ENCODE results near the gene CFAP410.

DNA sequence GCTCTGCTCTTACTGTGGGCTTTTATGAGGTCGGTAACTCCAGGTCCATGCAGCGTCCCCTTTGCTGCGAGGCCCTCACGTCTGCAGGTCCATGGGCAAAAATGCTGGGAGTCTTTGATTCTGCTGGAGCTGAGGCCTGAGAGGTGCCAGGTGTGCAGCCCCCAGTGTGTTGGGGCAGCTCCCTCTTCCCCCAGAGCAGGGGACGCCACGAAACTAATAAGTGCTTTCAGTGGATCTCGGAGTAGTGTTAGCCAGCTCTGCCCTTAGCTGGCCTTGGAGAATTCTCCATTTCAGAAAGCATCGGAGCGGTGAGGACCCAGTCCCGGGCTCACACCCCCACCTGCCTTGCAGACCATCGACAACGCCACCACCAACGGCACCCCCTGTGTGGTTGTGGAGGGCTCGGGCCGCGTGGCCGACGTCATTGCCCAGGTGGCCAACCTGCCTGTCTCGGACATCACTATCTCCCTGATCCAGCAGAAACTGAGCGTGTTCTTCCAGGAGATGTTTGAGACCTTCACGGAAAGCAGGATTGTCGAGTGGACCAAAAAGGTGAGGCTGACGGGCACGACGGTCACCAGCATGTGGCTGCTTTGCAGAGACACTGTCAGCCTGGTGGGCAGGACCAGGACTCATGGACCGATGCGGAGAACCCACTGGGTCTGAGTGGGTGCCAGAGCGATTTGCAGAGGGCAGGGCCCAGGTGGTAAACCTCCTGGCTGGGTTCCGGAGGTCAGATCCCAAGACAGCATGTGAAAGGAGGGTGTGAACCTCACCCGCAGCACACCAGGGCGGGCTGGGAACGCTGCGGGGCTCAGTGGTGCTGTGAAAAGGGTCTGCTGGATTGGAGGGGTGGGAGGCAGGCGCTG, 39.7 kb upstream of the CFAP410 start:
- TF ChIP-seq, protein P1, sequence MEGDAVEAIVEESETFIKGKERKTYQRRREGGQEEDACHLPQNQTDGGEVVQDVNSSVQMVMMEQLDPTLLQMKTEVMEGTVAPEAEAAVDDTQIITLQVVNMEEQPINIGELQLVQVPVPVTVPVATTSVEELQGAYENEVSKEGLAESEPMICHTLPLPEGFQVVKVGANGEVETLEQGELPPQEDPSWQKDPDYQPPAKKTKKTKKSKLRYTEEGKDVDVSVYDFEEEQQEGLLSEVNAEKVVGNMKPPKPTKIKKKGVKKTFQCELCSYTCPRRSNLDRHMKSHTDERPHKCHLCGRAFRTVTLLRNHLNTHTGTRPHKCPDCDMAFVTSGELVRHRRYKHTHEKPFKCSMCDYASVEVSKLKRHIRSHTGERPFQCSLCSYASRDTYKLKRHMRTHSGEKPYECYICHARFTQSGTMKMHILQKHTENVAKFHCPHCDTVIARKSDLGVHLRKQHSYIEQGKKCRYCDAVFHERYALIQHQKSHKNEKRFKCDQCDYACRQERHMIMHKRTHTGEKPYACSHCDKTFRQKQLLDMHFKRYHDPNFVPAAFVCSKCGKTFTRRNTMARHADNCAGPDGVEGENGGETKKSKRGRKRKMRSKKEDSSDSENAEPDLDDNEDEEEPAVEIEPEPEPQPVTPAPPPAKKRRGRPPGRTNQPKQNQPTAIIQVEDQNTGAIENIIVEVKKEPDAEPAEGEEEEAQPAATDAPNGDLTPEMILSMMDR (IDR thresholded peaks at IDR 0.05; ENCODE audit: low read depth, low read length, poor library complexity, severe bottlenecking): no peak
- no peak for TF ChIP-seq EZH2phosphoT487 (IDR thresholded peaks at IDR 0.05; ENCODE audit: borderline replicate concordance, low read length)
